Thyroid gland (tissue), 4 donors: Measurements from ENCODE around the gene PCYT2. TPM values are rescaled to one million over a fixed set of nuclear protein-coding genes. Genes with fewer than 3 reads are reported as not detected.

Source experiments
- DNase-seq, 2 donors: peaks; one replicate each; pipeline ENCODE4 v3.0.0-alpha.2; 2019
- H3K27ac ChIP-seq, 3 donors: fragments of 200-600 bp; sonication (generic); 1 replicate in 2 of 3; 2 replicates in 1 of 3; pipeline ENCODE4 v1.5.1; 2016 to 2019; ENCODE audit warnings: mild to moderate bottlenecking in 1 of 3, moderate library complexity in 1 of 3
- H3K27me3 ChIP-seq: fragments of 200-600 bp; sonication (generic); one replicate; pipeline ENCODE4 v1.5.1; 2019
- H3K36me3 ChIP-seq, 2 donors: fragments of 200-600 bp; sonication (generic); one replicate each; pipeline ENCODE4 v1.5.1; 2016 to 2019
- H3K4me1 ChIP-seq, 2 donors: fragments of 200-600 bp; sonication (generic); one replicate each; pipeline ENCODE4 v1.5.1; 2017 to 2019
- H3K4me3 ChIP-seq, 3 donors: fragments of 200-600 bp; sonication (generic); replicated peaks in 1 of 3; 1 replicate in 2 of 3; 2 replicates in 1 of 3; pipeline ENCODE4 v1.5.1; 2016; ENCODE audit warnings: mild to moderate bottlenecking in 1 of 3
- H3K9me3 ChIP-seq: fragments of 200-600 bp; sonication (generic); one replicate; pipeline ENCODE4 v1.5.1; 2017
- CTCF ChIP-seq, 6 experiments: fragments of 200-600 bp in 3 of 6; fragments of 450-650 bp in 3 of 6; sonication (generic) in 3 of 6; IDR thresholded peaks; one replicate each; pipeline ENCODE4 v1.5.1; 2016 to 2019; ENCODE audit warnings: antibody characterized with exemption in 6 of 6, mild to moderate bottlenecking in 2 of 6, inconsistent platforms in 1 of 6, moderate library complexity in 1 of 6
- POLR2A ChIP-seq, 2 donors: fragments of 450-650 bp; IDR thresholded peaks; one replicate each; pipeline ENCODE4 v1.6.1; 2017; ENCODE audit warnings: antibody characterized with exemption in 2 of 2, mild to moderate bottlenecking in 2 of 2, moderate library complexity in 1 of 2
- WGBS, 2 donors: methylation state at CpG; one replicate each; pipeline ENCODE4 v1.1.5; 2017; 5-methylcytosine and 5-hydroxymethylcytosine counted together
- intact Hi-C: fragments of 100-400 bp; cut with DNase I; formaldehyde crosslinking; loops from one replicate; pipeline ENCODE4 v1.15.1; 2023
- total RNA-seq, 4 donors: library from RNA; depleted of rRNA; stranded (reverse); fragments of >200 nt; gene quantifications; one replicate each; pipeline ENCODE4 v1.2.3, GENCODE V29; 2016

Gene PCYT2
- total RNA-seq, 4 donors from 2014 or later = 30.4 to 36.5 (median 34.2) TPM

- intact Hi-C loops = no loop called here
- DNase-seq = no peak
- WGBS, 2 donors = 88 to 92% methylated on average over 11 to 18 of the region's 38 CpGs
Observed at GRCh38 chr17:81934850-81935708, 23.9 kb upstream of the PCYT2 start.

GRCh38 chr17:81934098-81934757 lies 23.0 kb upstream of the PCYT2 start:
- Histone ChIP-seq H3K27ac (no peak overlapping the region), H3K27me3 (no peaks in the 10 kb centered on the region), H3K4me1 (peaks cover 0 to 11% of the 10 kb centered on the region in 2 donors), H3K36me3 (no peaks in the 10 kb centered on the region), H3K9me3 (no peaks in the 10 kb centered on the region), H3K4me3 (no peak overlapping the region)
- 89 to 91% methylated on average over 10 to 16 of the region's 23 CpGs for WGBS, 2 donors
- intact Hi-C loops = no loop called here
- TF ChIP-seq CTCF (IDR thresholded peaks at IDR 0.05) = no peak
- TF ChIP-seq POLR2A (IDR thresholded peaks at IDR 0.05) = no peak
- no peak for DNase-seq

More at GRCh38 chr17:81934850-81935708, 23.9 kb upstream of the PCYT2 start:
- Histone ChIP-seq H3K4me1 (peaks cover 0 to 11% of the 10 kb centered on the region in 2 donors), H3K27me3 (no peaks in the 10 kb centered on the region), H3K36me3 (no peaks in the 10 kb centered on the region), H3K27ac (no peak overlapping the region), H3K9me3 (no peaks in the 10 kb centered on the region), H3K4me3 (no peak overlapping the region)
- TF ChIP-seq CTCF (IDR thresholded peaks at IDR 0.05) (no peak), POLR2A (IDR thresholded peaks at IDR 0.05) (no peak)

- no peak overlapping the region for H3K4me3 ChIP-seq
- no peak overlapping the region for H3K27ac ChIP-seq
- no peak for TF ChIP-seq CTCF (IDR thresholded peaks at IDR 0.05)
- TF ChIP-seq POLR2A (IDR thresholded peaks at IDR 0.05) = no peak
- intact Hi-C loops = no loop called here
- peaks cover 4 to 18% of the 10 kb centered on the region in 2 donors for H3K4me1 ChIP-seq
- no peak for DNase-seq
- 93 to 94% methylated on average over 9 to 13 of the region's 14 CpGs for WGBS, 2 donors
- no peaks in the 10 kb centered on the region for H3K27me3 ChIP-seq
- H3K9me3 ChIP-seq = no peaks in the 10 kb centered on the region
- no peaks in the 10 kb centered on the region for H3K36me3 ChIP-seq
Observed at GRCh38 chr17:81933178-81933699, 22.0 kb upstream of the PCYT2 start.

- no peak for DNase-seq
- intact Hi-C loops = no loop called here
- Histone ChIP-seq H3K9me3 (no peaks in the 10 kb centered on the region), H3K4me3 (no peak overlapping the region), H3K36me3 (no peaks in the 10 kb centered on the region), H3K27ac (no peak overlapping the region), H3K27me3 (no peaks in the 10 kb centered on the region), H3K4me1 (peaks cover 9 to 20% of the 10 kb centered on the region in 2 donors)
- 89 to 92% methylated on average over 8 of the region's 9 CpGs for WGBS, 2 donors
- TF ChIP-seq CTCF (IDR thresholded peaks at IDR 0.05) (no peak), POLR2A (IDR thresholded peaks at IDR 0.05) (no peak)
Observed at GRCh38 chr17:81932333-81932983, 21.3 kb upstream of the PCYT2 start.
